Endodermal cell (in vitro differentiated cells): ENCODE results near the gene PDE10A. TPM values are rescaled to one million over a fixed set of nuclear protein-coding genes. Genes with fewer than 3 reads are reported as not detected.

ENCODE experiments used
- DNase-seq: peaks from one replicate; pipeline ENCODE4 v3.0.0-alpha.2; 2017
- H3K27ac ChIP-seq: 2 replicates; pipeline ENCODE4 v1.5.1; 2013; ENCODE audit warnings: mild to moderate bottlenecking, low read depth, low read length, moderate library complexity
- H3K27me3 ChIP-seq: 2 replicates; pipeline ENCODE4 v1.6.1; 2013; ENCODE audit warnings: mild to moderate bottlenecking, low read length, moderate library complexity; ENCODE audit not compliant: insufficient read depth, control insufficient read depth, poor library complexity, severe bottlenecking
- H3K36me3 ChIP-seq: 2 replicates; pipeline ENCODE4 v1.7.0; 2013; ENCODE audit warnings: mild to moderate bottlenecking, low read length, moderate library complexity; ENCODE audit not compliant: control insufficient read depth, insufficient read depth
- H3K4me1 ChIP-seq: one replicate; pipeline ENCODE4 v1.7.0; 2013; ENCODE audit warnings: low read length; ENCODE audit not compliant: control insufficient read depth, insufficient read depth
- H3K4me3 ChIP-seq: 2 replicates; pipeline ENCODE4 v1.5.1; 2013; ENCODE audit warnings: mild to moderate bottlenecking, low read length, moderate library complexity
- H3K9ac ChIP-seq: 2 replicates; pipeline ENCODE4 v1.6.1; 2013; ENCODE audit warnings: mild to moderate bottlenecking, low read length, moderate library complexity; ENCODE audit not compliant: poor library complexity, severe bottlenecking; ENCODE audit errors: extremely low read depth
- H3K9me3 ChIP-seq: 2 replicates; pipeline ENCODE4 v1.6.1; 2013; ENCODE audit warnings: mild to moderate bottlenecking, low read length, moderate library complexity; ENCODE audit not compliant: control insufficient read depth
- H3K27ac Mint-ChIP-seq: 2 replicates; pipeline ENCODE4 v1.8.0; 2020; ENCODE audit warnings: mixed read lengths
- H3K27me3 Mint-ChIP-seq: 2 replicates; pipeline ENCODE4 v1.8.0; 2021; ENCODE audit warnings: mild to moderate bottlenecking, mixed read lengths; ENCODE audit not compliant: insufficient read depth
- H3K36me3 Mint-ChIP-seq: 2 replicates; pipeline ENCODE4 v1.8.0; 2020; ENCODE audit warnings: low read depth, mixed read lengths
- H3K4me1 Mint-ChIP-seq: 2 replicates; pipeline ENCODE4 v1.8.0; 2020; ENCODE audit warnings: mixed read lengths
- H3K4me3 Mint-ChIP-seq: 2 replicates; pipeline ENCODE4 v1.8.0; 2020; ENCODE audit warnings: mild to moderate bottlenecking, moderate library complexity, mixed read lengths
- H3K9me3 Mint-ChIP-seq: 2 replicates; pipeline ENCODE4 v1.8.0; 2020; ENCODE audit warnings: mild to moderate bottlenecking, mixed read lengths
- WGBS, 2 experiments: methylation state at CpG; one replicate each; pipeline versions ENCODE4 v1.1.5 to v1.1.7; 2013; ENCODE audit warnings: missing lambda C conversion rate in 2 of 2, mixed read lengths in 1 of 2; ENCODE audit not compliant: insufficient coverage in 1 of 2, insufficient read length in 1 of 2; 5-methylcytosine and 5-hydroxymethylcytosine counted together
- total RNA-seq, 2 donors: library from RNA; stranded (reverse); fragmentation: NEBNext Ultra II Directional in 1 of 2; extraction: Animal tissue kit (Norgen Biotek cat#: 25700) in 1 of 2; gene quantifications; 2 replicates in 1 of 2; 3 replicates in 1 of 2; pipeline ENCODE4 v1.2.1, GENCODE V29; 2021
- TF ChIP-seq, protein P1 (sequence below): fragments of 200-600 bp; sonication (generic); conservative IDR thresholded peaks from 2 replicates; pipeline ENCODE4 v1.5.0; 2021; ENCODE audit warnings: antibody characterized with exemption, mild to moderate bottlenecking

PDE10A gene
- total RNA-seq, 2 donors from 2014 or later: 22.8 to 27.8 TPM

DNA sequence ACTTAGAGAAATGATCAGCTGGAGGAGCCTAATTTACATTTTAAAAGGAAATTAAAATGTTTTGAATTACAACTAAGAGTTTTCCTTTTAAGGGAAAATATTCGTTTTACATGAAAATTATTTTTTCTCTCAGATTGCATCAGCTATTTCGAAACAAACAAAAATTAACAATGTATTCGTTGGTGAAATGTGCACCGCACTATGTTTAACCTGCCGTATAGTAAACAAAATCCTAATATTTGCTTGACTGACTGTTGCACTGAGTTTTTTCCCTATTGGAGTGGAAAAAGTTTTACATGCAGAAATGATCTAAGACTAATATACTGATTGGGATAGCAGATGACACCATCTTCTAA, 5.7 kb downstream of the PDE10A start:
- Histone ChIP-seq H3K27ac (no peak overlapping the region), H3K9me3 (no peaks in the 10 kb centered on the region), H3K36me3 (peaks cover 8% of the 10 kb centered on the region), H3K27me3 (peaks cover 6% of the 10 kb centered on the region), H3K4me3 (peak overlapping the region; percentile 42), H3K4me1 (peaks cover 24% of the 10 kb centered on the region), H3K9ac (no peak overlapping the region)
- H3K4me1 Mint-ChIP-seq: peaks cover 24% of the 10 kb centered on the region
- no peak for DNase-seq
- H3K27ac Mint-ChIP-seq: no peak overlapping the region
- H3K36me3 Mint-ChIP-seq: peaks cover 4% of the 10 kb centered on the region
- H3K9me3 Mint-ChIP-seq: no peaks in the 10 kb centered on the region
- H3K4me3 Mint-ChIP-seq: no peak overlapping the region
- 82 to 94% methylated on average over 5 of the region's 5 CpGs for WGBS, 2 experiments
- H3K27me3 Mint-ChIP-seq: peaks cover 35% of the 10 kb centered on the region
- TF ChIP-seq, protein P1, sequence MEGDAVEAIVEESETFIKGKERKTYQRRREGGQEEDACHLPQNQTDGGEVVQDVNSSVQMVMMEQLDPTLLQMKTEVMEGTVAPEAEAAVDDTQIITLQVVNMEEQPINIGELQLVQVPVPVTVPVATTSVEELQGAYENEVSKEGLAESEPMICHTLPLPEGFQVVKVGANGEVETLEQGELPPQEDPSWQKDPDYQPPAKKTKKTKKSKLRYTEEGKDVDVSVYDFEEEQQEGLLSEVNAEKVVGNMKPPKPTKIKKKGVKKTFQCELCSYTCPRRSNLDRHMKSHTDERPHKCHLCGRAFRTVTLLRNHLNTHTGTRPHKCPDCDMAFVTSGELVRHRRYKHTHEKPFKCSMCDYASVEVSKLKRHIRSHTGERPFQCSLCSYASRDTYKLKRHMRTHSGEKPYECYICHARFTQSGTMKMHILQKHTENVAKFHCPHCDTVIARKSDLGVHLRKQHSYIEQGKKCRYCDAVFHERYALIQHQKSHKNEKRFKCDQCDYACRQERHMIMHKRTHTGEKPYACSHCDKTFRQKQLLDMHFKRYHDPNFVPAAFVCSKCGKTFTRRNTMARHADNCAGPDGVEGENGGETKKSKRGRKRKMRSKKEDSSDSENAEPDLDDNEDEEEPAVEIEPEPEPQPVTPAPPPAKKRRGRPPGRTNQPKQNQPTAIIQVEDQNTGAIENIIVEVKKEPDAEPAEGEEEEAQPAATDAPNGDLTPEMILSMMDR: no peak

DNA sequence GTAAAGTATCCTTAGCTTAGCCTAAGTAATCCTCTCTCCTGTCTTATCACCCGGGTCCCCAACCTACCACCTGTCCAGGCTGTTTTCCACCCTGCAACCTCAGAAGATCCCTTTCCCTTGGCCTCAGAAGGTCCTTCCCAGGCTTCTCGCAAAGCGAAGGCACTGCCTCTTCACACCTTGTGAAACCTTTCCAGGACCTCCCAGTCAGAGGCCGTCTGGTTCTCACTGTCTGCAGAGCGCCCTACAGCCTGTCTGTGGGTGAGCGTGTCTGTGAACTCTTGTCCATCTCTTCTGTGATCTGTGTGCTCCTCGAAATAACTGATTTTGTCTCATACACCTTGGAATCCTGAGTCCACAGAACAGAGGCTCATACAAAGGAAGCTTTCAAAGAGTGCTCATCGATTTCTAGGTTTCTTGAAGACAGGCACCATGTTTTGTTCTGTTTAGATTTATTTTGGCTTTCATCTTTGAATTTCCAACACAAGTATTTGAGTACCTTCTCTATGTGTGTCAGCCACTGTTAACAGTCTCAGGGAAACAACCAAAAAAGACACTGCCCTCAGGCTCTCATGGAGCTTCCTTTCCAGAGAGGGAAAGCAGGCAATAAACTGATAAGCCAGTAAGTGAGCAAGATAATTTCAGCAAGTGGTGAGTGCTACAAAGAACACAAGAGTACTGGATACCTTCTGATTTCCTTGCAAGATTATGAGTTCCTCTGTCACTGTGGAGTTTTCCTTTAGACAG, 6.3 kb downstream of the PDE10A start:
- DNase-seq: no peak
- Histone ChIP-seq H3K4me1 (peaks cover 24% of the 10 kb centered on the region), H3K9me3 (no peaks in the 10 kb centered on the region), H3K27ac (no peak overlapping the region), H3K36me3 (peaks cover 8% of the 10 kb centered on the region), H3K4me3 (peak overlapping the region; percentile 42), H3K9ac (no peak overlapping the region), H3K27me3 (peaks cover 6% of the 10 kb centered on the region)
- TF ChIP-seq, protein P1: no peak
- Mint-ChIP-seq H3K27ac (no peak overlapping the region), H3K4me3 (no peak overlapping the region), H3K9me3 (no peaks in the 10 kb centered on the region), H3K36me3 (peaks cover 4% of the 10 kb centered on the region), H3K4me1 (peaks cover 24% of the 10 kb centered on the region), H3K27me3 (peaks cover 35% of the 10 kb centered on the region)
- 87 to 96% methylated on average over 6 to 8 of the region's 8 CpGs for WGBS, 2 experiments

DNA sequence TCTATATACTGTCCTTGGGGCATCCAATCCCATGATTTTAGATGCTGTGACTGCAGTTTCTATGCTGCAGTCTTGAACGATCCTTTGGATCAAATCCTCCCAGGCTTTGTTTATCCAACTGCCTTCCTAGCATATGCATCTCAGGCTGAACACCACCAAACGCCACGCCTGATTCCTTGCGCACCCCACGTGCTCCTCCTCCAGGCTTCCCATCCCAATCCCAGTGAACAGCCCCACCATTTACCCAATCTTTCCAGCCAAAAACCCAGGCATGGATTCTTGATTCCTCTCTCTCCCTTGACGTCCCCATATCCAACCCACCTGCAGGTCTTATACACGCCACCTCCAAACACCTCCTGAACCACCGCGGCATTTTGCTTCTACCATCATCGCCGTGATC, 7.8 kb downstream of the PDE10A start:
- H3K4me3 ChIP-seq: no peak overlapping the region
- H3K9ac ChIP-seq: no peak overlapping the region
- 93 to 97% methylated on average over 9 to 11 of the region's 11 CpGs for WGBS, 2 experiments
- TF ChIP-seq, protein P1: no peak
- peaks cover 8% of the 10 kb centered on the region for H3K36me3 ChIP-seq
- no peaks in the 10 kb centered on the region for H3K9me3 Mint-ChIP-seq
- no peak overlapping the region for H3K4me3 Mint-ChIP-seq
- H3K4me1 Mint-ChIP-seq: peaks cover 24% of the 10 kb centered on the region
- no peak for DNase-seq
- no peak overlapping the region for H3K27ac Mint-ChIP-seq
- H3K36me3 Mint-ChIP-seq: peaks cover 8% of the 10 kb centered on the region
- no peak overlapping the region for H3K27ac ChIP-seq
- no peaks in the 10 kb centered on the region for H3K9me3 ChIP-seq
- H3K4me1 ChIP-seq: peaks cover 24% of the 10 kb centered on the region
- peaks cover 26% of the 10 kb centered on the region for H3K27me3 Mint-ChIP-seq
- peaks cover 4% of the 10 kb centered on the region for H3K27me3 ChIP-seq
